GM18502 (cell line): ENCODE results near the gene KCNH6.

Source experiments
- ATAC-seq: cut with Tn5 transposase; IDR thresholded peaks from one replicate; pipeline ENCODE4 v1.9.1; 2021; ENCODE audit warnings: mild to moderate bottlenecking; ENCODE audit not compliant: unreplicated experiment, poor library complexity

Gene KCNH6

DNA sequence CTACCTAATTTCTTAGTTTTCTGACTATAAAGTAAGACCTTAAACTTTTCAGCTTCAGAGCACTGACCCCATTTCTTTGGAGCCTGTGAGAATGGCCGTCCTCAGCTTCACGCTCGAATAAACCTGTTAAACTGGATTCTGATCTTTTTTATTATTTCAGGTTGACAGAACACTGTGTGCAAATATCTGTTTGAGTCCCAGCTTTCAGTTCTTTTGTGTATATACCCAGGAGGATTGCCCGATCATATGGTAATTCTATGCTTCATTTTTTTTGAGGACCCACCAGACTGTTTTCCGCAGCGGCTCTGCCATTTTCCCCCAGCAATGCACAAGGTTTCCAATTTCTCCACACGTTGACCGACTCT, 19.8 kb upstream of the KCNH6 start:
- ATAC-seq: no peak

DNA sequence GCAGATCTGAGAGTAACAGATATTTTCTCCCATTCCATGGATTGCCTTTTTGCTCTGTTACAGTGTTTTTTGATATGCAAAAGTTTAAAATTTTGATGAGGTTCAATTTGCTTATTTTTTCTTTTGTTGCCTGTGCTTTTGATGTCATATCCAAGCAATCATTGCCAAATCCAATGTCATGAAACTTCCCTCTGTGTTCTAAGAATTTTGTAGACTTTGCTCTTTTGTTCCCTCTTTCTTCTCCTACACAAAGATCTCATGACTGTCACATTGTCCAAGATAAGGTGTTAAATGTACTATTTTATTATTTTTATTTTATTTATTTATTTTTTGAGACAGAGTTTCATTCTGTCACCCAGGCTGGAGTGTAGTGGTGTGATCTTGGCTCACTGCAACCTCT, 18.9 kb upstream of the KCNH6 start:
- ATAC-seq: no peak

DNA sequence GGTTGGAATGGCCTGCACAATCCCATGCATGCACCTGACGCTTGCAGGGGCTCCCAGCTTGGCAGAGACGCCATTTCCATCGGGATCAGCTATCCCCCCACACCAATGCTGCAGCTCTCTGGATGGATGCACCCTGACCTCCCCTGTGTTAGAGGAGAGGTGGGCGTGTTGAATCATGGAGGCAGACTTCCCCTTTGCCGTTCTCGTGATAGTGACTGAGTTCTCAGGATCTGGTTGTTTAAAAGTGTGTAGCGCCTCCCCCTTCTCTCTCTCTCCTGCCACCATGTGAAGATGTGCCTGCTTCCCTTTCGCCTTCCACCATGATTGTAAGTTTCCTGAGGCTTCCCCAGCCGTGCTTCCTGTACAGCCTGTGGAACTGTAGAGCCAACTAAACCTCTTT, 17.8 kb upstream of the KCNH6 start:
- no peak for ATAC-seq

DNA sequence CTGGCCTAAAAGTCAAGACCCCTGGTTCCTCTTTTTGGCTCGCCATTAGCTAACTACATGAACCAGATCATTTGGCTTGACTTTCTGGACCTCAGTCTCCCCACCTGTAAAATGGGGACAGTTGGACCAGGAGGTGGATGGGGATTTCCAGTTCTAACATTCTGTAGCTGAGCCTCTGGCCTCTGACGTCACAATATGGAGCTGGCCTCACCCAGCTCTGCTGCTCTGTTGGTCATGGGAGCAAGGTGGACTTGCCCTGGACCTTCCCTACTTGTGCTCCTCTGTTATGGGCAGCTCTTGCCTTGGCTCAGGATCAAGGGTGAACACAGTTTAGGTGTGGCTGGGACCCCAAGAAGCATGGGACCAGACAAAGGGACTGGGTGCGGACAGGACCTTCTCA, 16.5 kb upstream of the KCNH6 start:
- ATAC-seq: no peak

DNA sequence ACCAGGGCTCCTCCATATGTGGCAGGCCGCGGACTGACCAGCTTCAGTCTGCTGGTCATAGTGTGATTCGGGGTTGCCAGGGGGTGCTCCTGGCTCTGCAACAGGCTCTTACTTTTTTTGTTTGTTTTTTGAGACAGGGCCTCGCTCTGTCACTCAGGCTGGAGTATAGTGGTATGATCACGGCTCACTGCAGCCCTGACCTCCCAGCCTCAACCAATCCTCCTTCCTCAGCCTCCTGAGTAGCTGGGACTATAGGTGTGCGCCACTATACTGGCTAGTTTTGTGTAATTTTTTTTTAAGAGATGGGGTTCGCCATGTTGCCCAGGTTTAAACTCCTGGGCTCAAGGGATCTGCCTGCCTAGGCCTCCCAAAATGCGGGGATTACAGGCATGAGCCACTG, 11.8 kb upstream of the KCNH6 start:
- ATAC-seq: no peak

DNA sequence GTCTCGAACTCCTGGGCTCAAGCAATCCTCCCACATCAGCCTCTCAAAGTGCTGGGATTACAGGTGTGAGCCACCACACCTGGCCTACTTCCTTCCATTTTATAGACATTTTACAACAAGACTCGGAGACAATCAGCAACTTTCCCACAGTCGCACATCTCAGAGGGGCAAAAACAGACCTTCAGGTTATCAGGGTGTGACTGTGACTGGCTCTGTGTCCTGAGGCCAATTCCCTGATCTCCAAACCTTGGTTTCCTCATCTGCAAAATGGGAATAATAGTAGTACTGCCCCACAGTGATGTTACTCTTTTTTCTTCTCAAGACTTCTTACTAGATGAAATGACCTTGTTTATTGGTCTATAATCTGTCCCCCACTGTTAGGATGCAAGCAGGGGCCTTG, 10.8 kb upstream of the KCNH6 start:
- no peak for ATAC-seq

DNA sequence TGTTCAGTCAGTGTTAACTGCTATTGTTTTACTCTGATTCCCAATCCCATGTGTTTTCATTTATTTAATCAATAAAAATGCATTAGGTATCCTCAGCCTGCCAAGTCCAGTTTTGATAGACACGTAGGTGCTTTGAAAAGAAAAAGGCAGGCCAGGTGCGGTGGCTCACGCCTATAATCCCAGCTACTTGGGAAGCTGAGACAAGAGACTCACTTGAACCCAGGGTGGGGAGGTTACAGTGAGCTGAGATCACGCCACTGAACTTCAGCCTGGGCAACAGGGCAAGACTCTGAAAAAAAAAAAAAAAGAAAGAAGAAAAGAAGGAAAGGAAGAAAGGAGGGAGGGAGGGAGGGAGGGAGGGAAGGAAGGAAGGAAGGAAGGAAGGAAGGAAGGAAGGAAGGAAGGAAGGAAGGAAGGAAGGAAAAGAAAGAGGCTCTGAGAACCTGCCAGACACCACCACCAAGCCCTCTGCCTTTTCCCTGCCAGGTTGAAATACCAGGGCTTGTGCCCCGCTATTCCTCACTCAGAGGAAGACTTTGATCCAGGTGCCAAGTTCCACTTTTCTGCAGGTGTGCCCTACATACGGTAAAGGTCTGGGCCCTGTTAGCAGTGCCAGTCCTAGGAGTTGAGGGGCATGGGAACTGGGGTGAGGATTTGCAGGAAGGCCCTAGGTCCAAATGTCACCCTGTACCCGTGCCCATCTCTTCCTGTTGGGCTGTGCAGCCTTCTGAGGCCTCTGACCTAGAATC, 10.1 kb upstream of the KCNH6 start:
- ATAC-seq: no peak

DNA sequence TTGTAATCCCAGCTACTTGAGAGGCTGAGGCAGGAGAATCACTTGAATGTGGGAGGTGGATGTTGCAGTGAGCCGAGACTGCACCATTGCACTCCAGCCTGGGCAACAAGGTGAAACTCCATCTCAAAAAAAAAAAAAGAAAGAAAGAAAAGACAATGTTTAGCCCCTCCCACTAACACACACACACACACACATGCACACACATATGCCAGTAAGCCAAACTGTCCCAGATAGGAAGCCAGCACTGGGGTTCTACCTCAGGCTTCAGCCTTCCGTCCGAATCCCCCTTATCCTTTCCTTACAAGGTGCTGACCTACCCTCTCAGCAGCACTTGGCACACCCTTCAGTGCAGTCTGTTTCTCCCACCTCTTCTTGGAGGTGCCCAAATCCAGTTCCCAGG, 8.7 kb upstream of the KCNH6 start:
- no peak for ATAC-seq

DNA sequence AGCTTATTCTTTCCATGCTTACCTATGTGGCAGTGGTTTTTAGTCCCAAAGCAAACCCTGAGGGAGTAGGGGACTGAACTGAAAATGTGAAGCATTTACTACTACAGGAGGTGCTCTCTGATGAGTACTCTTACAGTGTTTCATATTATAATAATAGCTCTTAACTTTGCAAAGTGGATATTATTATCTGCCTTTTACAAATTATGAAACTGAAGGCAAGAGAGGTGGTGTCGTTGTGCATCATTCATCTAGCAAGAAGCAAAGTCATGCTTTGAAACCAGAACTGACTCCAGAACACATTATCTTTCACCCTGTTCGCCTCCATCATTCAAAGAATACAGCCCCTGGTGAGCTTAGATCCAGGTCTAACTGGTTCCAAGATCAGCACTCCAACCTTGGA, 8.2 kb upstream of the KCNH6 start:
- no peak for ATAC-seq

DNA sequence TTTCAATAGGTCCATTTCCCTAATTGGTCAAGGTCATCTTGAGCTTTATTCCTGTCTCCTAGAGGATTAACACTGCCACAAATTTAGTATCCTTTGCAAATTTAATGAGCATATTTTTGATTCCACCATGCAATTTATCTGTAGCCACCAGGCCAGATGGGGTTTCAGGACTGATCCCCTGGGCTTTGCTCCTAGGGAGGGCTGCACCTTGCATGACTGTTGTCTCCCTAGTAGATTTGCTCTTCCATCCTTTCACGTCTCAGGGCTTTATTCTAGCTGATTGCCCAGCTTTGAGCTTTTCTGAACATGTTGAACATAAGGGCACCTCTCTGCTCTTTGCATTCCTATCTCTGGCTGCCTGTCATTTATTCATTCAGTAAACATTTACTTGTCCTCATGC, 7.7 kb upstream of the KCNH6 start:
- ATAC-seq: no peak

DNA sequence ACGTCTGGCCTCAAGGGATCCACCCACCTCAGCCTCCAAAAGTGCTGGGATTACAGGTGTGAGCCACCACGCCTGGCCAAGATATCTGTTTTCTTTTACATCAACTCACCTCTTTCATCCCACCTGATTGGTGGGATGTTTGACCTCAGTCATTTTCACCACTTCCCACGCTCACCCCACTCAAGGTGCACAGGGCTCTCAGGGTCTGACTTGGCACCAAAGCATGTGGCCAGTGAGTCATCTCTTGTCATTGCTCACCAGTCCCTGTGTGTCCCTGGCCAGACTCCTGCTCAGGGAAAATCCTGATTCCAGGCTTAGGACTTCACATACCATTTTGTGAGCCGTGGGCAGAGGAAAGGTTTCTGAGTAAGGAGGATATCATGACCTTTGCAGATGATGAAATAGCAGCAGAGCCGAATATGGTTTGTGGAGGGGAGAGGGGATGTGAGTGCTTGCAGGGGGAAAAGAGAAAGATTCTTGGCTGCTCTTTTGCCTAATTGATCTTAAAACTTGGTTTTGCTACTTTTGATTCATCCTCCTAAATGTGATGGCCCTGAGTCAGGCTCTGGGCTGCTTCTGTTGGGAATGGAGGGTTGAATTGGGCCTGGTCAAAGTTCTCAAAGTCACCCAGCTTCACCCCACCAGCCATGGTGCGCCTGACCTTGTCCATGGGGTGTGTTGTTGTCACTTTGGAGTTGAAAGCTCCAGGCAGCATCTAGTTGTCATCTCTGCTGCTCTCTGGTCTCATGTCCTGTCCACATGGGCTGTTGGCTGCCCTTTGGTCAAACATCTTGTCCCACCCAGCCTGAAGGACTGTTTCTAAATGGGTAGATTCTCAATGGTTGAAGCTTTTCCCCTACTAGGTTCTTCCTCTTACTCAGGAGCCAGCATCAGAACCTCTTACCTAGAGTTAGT, 6.0 kb upstream of the KCNH6 start:
- no peak for ATAC-seq

DNA sequence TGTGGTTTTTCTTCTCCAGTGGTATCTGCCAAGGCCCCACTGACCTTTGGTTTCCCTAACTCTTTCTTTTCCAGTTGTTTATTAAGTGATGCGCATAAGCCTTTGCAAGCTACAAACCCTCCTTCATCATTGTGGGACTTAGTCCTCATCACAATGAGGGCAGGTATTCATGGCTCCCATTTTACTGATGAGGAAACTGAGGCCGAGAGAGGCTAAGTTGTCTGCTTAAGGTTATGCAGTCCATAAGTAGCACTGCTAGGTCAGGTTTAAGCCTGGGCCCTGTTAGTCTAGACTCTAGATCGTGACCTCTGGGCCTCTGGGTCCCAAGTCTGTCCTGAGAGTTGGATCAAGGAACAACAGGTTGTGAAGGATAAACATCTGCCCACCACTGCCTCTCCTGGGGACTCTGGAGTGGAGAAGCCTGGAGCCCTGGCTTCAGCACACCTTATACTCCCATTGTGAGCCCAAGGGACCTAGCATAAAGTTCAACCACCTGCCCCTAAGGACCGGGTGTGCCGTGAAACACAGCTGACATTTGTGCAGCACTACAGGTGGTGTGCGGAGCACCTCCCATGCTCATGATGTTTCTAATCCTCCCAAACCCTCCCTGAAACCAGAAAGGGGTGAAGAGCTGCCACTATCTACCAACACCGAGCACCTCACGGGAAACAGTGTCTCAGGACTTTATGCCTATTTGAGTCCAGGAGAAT, 5.2 kb upstream of the KCNH6 start:
- ATAC-seq: no peak

DNA sequence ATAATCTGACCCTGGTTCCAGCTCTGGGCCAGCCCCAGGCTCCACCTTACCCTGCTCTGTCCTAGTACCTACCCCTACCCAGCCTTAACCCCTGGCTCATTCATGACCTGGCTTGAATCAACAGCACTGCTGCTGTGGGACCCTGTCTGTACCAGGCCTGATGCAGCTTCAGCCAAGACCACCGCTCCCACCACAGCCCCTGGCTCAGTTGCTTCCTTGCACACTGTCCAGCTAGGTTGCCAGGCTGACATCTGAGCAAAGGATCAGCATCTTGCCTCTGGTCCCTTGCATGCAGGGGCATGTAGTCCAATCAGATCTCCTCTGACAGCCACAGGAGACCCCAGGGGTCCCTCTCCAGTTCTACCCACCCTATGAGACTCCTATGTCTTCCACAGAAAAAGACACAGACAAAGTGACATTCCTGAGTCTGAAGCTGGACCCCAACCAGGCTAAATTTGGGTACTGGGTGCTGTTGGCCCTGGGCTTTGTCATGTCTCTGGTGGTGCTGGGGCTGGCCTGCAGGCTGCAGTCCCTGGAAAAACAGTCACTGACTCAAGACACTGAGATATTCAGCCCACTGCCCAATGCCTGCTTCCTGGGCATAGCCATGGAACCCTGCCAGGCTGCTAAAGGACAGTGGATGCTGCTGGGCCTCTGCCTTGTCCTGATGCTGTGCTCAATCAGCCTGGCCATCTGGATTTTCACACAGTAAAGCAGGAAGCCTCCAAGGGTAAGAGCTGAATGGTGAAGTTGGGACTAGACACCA, 3.9 kb upstream of the KCNH6 start:
- no peak for ATAC-seq

DNA sequence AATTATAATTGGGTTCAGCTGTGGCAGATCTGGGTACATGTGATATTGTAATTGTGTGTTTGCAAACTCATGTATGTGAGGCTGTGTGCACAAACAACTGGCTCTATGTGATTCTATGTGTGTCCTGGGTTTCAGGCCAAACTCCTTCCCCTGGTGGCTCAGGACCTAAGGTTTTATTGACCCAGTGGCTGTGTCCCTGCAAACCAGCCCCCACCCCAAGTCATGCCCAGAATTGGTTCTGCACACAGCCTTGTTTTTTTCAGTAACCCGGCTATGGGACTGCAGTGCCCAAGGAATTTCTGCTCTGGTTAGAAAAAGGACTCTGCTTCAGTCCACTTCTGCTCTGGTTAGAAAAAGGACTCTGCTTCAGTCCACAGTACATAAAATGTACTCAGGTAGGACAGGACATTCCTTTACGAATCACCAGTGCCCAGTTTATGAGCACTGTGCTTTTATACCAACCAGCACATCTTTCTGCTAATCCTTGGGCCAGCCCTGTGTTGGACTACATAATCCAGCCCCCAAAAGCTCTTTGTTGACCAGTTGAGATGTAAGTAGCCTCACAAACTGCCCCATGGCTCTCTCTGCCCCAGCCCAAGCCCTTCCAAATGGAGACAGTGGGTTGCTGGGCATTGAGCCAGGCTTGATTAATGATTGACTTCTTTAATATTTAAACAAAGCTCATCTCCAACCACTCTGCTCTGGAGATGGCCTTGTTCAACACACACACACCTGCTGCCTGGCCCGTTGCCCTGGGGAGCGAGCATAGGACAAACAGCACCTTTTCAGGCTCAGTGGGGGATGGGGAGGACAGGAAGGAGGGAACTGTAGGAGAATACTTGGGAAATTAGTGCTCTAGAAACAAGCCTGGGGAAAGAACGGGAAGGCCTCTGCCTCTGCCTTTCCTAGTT, 2.9 kb upstream of the KCNH6 start:
- no peak for ATAC-seq

DNA sequence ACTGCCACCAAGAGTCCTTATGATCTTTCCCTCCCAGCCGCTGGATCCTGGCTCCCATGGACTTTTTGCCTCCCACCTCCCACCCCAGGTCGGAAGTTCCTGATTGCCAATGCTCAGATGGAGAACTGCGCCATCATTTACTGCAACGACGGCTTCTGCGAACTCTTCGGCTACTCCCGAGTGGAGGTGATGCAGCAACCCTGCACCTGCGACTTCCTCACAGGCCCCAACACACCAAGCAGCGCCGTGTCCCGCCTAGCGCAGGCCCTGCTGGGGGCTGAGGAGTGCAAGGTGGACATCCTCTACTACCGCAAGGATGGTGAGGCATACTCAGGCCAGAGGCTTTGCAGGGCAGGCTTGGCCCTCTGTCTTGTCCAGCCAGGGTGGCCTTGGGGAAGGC, 893 bp downstream of the KCNH6 start:
- ATAC-seq: no peak

DNA sequence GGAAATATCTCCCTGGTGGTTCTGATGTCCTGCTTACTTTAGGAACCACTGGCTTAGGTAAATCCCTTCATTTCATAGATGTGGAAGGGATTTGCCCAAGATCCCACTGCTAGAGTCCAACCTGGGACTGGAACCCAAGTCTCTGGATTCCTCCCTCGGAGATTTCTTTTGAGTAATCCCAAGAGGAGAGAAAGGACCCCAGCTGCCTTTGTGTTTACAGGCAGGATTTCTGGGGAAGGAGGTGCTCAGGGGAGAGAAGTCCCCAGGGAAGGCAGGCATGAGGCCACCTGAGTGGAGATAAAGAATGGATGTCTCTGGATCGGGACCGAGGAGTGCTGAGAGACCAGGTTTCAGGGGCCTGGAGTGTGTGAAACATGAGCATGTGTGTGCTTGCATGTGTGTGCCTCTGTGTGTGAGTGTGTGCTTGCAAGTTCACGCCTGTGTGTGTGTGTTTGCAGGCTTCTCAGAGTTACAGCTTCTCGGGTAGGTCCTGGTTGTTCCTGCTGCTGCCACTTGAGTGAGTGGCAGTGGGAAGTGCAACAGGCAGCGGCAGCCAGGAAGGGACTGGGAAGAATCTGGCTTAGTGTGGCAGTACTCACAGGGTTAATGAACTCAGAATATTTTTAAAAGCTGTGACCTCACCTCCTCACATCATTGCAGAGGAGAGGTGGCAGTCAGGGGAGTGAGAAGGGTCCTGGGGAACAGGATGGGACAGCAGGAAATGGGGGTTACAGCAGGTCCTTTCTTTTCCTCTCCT, 2.2 kb downstream of the KCNH6 start:
- no peak for ATAC-seq

DNA sequence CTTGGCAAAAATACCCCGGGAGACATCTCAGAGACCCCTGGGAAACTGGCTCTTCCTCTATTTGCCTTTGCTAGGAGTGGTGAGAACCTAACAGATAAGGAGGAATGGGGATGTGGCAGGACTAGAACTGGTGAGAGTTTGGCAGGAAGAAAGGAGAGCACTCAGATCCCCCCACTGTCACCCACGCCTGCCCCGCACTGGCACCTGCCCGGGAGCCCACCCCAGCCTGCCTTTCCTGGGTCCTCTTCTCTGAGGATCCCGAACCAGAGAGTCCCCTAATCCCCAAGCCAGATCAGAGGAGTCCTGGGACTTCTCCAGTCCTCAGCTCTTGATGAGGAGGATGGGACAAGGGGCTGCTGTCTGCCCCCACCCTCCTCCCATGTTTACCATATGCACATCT, 3.7 kb downstream of the KCNH6 start:
- ATAC-seq: no peak

DNA sequence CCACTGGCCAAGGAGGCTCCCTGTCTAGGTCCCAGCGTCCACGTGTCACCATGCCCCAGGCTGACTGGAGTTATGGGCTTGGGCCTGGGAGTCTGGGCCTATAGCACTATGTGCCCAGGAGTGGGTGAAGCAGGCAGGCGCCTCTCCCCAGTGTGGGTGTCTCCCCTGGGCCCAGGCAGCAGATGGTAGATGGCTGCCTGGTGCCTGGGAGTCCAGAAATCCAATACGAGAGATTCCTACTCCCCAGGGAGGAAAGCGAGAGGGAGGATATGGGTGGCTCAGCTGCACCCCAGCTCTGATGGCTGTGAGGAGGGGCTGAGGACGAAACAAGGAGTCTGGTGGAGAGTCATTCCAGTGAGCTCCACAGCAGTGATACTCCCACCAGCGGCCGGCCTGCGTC, 5.0 kb downstream of the KCNH6 start:
- ATAC-seq: no peak
